HepG2 (cell line): Measurements from ENCODE around the gene NAXD. TPM values are rescaled to one million over a fixed set of nuclear protein-coding genes. Genes with fewer than 3 reads are reported as not detected.

Experiments used
- ATAC-seq: fragments of 200-7000 bp; cut with Tn5 transposase; 3 replicates; pipeline ENCODE4 v1.9.1; 2020; ENCODE audit warnings: mild to moderate bottlenecking, moderate library complexity
- BruUV-seq: library from RNA; stranded (reverse); fragments of 400-500 nt; replicated peaks from 2 replicates; lab custom pipeline; 2021; lab: Mats Ljungman, UMichigan
- CTCF ChIA-PET: fragments of 300-600 bp; formaldehyde crosslinking; extraction: SDS; loops from one replicate; lab custom pipeline; 2021; ENCODE audit warnings: low total read pairs, inconsistent platforms, low intra/inter-chr PET ratio; lab: Yijun Ruan, JAX
- POLR2A ChIA-PET: fragments of 350-600 bp; sonication (Branson Sonifier 250); formaldehyde crosslinking; loops from one replicate; lab custom pipeline; 2020; ENCODE audit warnings: antibody characterized with exemption, inconsistent platforms; lab: Yijun Ruan, JAX
- DNase-seq: peaks from one replicate; pipeline ENCODE4 v3.0.0-alpha.2; 2015; ENCODE audit warnings: low spot score
- FAIRE-seq: peaks from 3 replicates; lab custom pipeline; 2011; peaks lifted over from hg19 to GRCh38; lab: Jason Lieb, UNC
- H2AFZ ChIP-seq: one replicate; pipeline ENCODE4 v1.6.1; 2011; ENCODE audit warnings: low read length, inconsistent platforms
- H3K27ac ChIP-seq: fragments of 300-600 bp; 3 replicates; pipeline ENCODE4 v1.8.0; 2011; ENCODE audit warnings: mixed run types, mild to moderate bottlenecking, mixed read lengths, low read length, inconsistent platforms; ENCODE audit not compliant: insufficient read depth; ENCODE audit errors: extremely low read length
- H3K27me3 ChIP-seq, 2 experiments: fragments of 200-600 bp in 1 of 2; 2 replicates in 1 of 2; 3 replicates in 1 of 2; pipeline versions ENCODE4 v1.6.0 to v1.8.0; 2011; ENCODE audit warnings: low read length in 2 of 2, mild to moderate bottlenecking in 2 of 2, moderate library complexity in 2 of 2, inconsistent platforms in 1 of 2; ENCODE audit not compliant: insufficient read depth in 2 of 2, control insufficient read depth in 1 of 2
- H3K36me3 ChIP-seq, 2 experiments: fragments of 200-600 bp in 1 of 2; replicated peaks in 1 of 2; 2 replicates in 1 of 2; 3 replicates in 1 of 2; pipeline versions ENCODE4 v1.5.1 to v1.8.0; 2011; ENCODE audit warnings: low read length in 2 of 2, inconsistent platforms in 1 of 2; ENCODE audit not compliant: insufficient read depth in 2 of 2, control insufficient read depth in 1 of 2
- H3K4me1 ChIP-seq: 2 replicates; pipeline ENCODE4 v1.5.1; 2012; ENCODE audit warnings: low read length, inconsistent platforms; ENCODE audit not compliant: insufficient read depth
- H3K4me2 ChIP-seq: 2 replicates; pipeline ENCODE4 v1.6.0; 2011; ENCODE audit warnings: low read depth, low read length, inconsistent platforms
- H3K4me3 ChIP-seq, 3 experiments: fragments of 200-600 bp in 1 of 3; sonication (generic), shearing (Covaris generic) in 1 of 3; replicated peaks in 1 of 3; 2 replicates each; pipeline ENCODE4 v1.5.1; 2011 to 2016; ENCODE audit warnings: low read length in 3 of 3, inconsistent platforms in 2 of 3, low read depth in 2 of 3, mild to moderate bottlenecking in 2 of 3, control low read depth in 1 of 3, mixed read lengths in 1 of 3; ENCODE audit not compliant: insufficient read depth in 1 of 3
- H3K79me2 ChIP-seq: one replicate; pipeline ENCODE4 v1.6.1; 2011; ENCODE audit warnings: low read length, inconsistent platforms; ENCODE audit not compliant: insufficient read depth
- H3K9ac ChIP-seq: 2 replicates; pipeline ENCODE4 v1.6.0; 2011; ENCODE audit warnings: mild to moderate bottlenecking, low read depth, low read length, inconsistent platforms; ENCODE audit not compliant: insufficient read depth
- H3K9me3 ChIP-seq: 2 replicates; pipeline ENCODE4 v1.5.1; 2012; ENCODE audit warnings: mild to moderate bottlenecking, low read length
- H4K20me1 ChIP-seq: 2 replicates; pipeline ENCODE4 v1.6.0; 2011; ENCODE audit warnings: inconsistent platforms, mild to moderate bottlenecking, low read length, moderate library complexity; ENCODE audit not compliant: insufficient read depth
- BORCS8-MEF2B ChIP-seq: sonication (generic); formaldehyde crosslinking; IDR thresholded peaks from 2 replicates; pipeline ENCODE4 v1.8.0; 2022; ENCODE audit warnings: mild to moderate bottlenecking, missing genetic modification reagents
- CCAR2 ChIP-seq: fragments of 200-400 bp; formaldehyde crosslinking; optimal IDR thresholded peaks from 2 replicates; pipeline ENCODE3; 2018; ENCODE audit warnings: low read depth, mild to moderate bottlenecking, low read length, moderate library complexity
- HDAC1 ChIP-seq: sonication (generic); formaldehyde crosslinking; IDR thresholded peaks from 2 replicates; pipeline ENCODE4 v1.5.1; 2020; ENCODE audit warnings: mild to moderate bottlenecking, missing genetic modification reagents
- KLF11 ChIP-seq: IDR thresholded peaks from 2 replicates; pipeline ENCODE4 v1.6.1; 2016; ENCODE audit warnings: missing compliant biosample characterization
- NFATC3 ChIP-seq: sonication (generic); formaldehyde crosslinking; IDR thresholded peaks from 2 replicates; pipeline ENCODE4 v1.5.1; 2020; ENCODE audit warnings: mild to moderate bottlenecking, missing genetic modification reagents
- PHB2 ChIP-seq: fragments of 450-650 bp; IDR thresholded peaks from 2 replicates; pipeline ENCODE4 v1.6.1; 2018; ENCODE audit not compliant: partially characterized antibody
- POLR2G ChIP-seq: fragments of 200-400 bp; formaldehyde crosslinking; IDR thresholded peaks from 2 replicates; pipeline ENCODE4 v1.6.1; 2018; ENCODE audit warnings: mild to moderate bottlenecking, low read depth, low read length, moderate library complexity
- SATB2 ChIP-seq: sonication (generic); formaldehyde crosslinking; IDR thresholded peaks from 2 replicates; pipeline ENCODE4 v1.5.0; 2020; ENCODE audit warnings: missing genetic modification reagents
- SMAD9 ChIP-seq: sonication (generic); formaldehyde crosslinking; IDR thresholded peaks from 2 replicates; pipeline ENCODE4 v1.5.1; 2020; ENCODE audit warnings: mild to moderate bottlenecking, missing genetic modification reagents
- SP4 ChIP-seq: sonication (generic); formaldehyde crosslinking; IDR thresholded peaks from 2 replicates; pipeline ENCODE4 v1.8.1; 2023; ENCODE audit warnings: mild to moderate bottlenecking, missing genetic modification reagents
- STAG1 ChIP-seq: sonication (generic); formaldehyde crosslinking; IDR thresholded peaks from 2 replicates; pipeline ENCODE4 v1.4.0; 2020; ENCODE audit warnings: missing genetic modification reagents
- ZNF556 ChIP-seq: sonication (generic); formaldehyde crosslinking; IDR thresholded peaks from 2 replicates; pipeline ENCODE4 v1.4.0; 2020; ENCODE audit warnings: mild to moderate bottlenecking, missing genetic modification reagents, borderline replicate concordance
- WGBS: methylation state at CpG from one replicate; pipeline ENCODE4 v1.1.6; 2017; ENCODE audit warnings: low lambda C conversion rate; 5-methylcytosine and 5-hydroxymethylcytosine counted together
- in situ Hi-C: cut with HindIII; loops from 2 replicates; pipeline ENCODE4 v1.10.0; 2017; ENCODE audit warnings: low pct_unique_long_range_greater_than_20kb; ENCODE audit not compliant: extremely low pct_ligation_motif_present
- intact Hi-C: fragments of 100-400 bp; cut with micrococcal nuclease; formaldehyde crosslinking; loops from one replicate; pipeline ENCODE4 v1.10.0; 2022; ENCODE audit not compliant: unreplicated experiment
- polyA plus RNA-seq, 8 experiments: library from polyadenylated mRNA; depleted of rRNA in 3 of 8; stranded (reverse) in 7 of 8; unstranded in 1 of 8; fragments of >200 nt; fragmentation: Illumina TruSeq in 4 of 8; extraction: Trizol in 4 of 8; gene quantifications; 2 replicates each; pipeline versions ENCODE4 v1.2.1 to v1.2.3, GENCODE V29; 2011 to 2016; ENCODE audit warnings: low read depth in 4 of 8, missing spikeins in 1 of 8, mixed read lengths in 1 of 8; ENCODE audit not compliant: insufficient read depth in 1 of 8
- total RNA-seq, 5 experiments: library from RNA; depleted of rRNA; stranded (reverse); fragments of >200 nt; fragmentation: Illumina TruSeq; extraction: Trizol; gene quantifications; 2 replicates each; pipeline ENCODE4 v1.2.3, GENCODE V29; 2016; ENCODE audit warnings: low read depth in 1 of 5
- TF ChIP-seq, protein P1 (sequence below): sonication (generic); formaldehyde crosslinking; IDR thresholded peaks from 2 replicates; pipeline ENCODE4 v1.4.0; 2020; ENCODE audit warnings: missing genetic modification reagents
- TF ChIP-seq, protein P2 (sequence below): sonication (generic); formaldehyde crosslinking; conservative IDR thresholded peaks from 2 replicates; pipeline ENCODE4 v1.4.0; 2020; ENCODE audit warnings: missing genetic modification reagents
- TF ChIP-seq, protein P3 (sequence below): sonication (generic); formaldehyde crosslinking; IDR thresholded peaks from 2 replicates; pipeline ENCODE4 v1.5.1; 2020; ENCODE audit warnings: missing genetic modification reagents, mild to moderate bottlenecking, borderline replicate concordance
- TF ChIP-seq, protein P4 (sequence below): IDR thresholded peaks from 2 replicates; pipeline ENCODE4 v1.6.1; 2018; ENCODE audit warnings: missing genetic modification reagents, mild to moderate bottlenecking, missing compliant biosample characterization

NAXD gene
- total and polyA plus RNA-seq, 2 of the 13 experiments (the other 11 are each of a cell fraction or from before 2014, with no cell fraction given): 19.0 to 23.2 TPM

DNA sequence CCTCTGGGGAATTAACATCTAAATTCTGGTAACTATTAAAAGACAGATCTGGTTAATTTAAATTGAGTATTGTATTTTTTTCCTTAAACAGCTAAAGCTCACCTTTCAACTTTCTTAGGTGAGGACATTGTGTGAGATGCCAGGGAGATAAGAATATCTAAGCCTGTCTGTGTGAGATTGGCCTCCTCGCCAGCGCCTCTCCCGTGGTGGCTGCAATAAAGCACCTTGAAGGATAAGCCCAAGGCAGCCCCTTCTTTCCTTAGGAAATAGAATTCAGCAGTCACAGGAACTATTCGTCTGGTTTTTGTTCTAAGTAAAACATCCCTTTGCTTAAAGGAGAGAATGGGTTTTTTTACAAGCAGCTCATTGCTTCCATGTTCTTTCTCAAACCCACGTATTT, 24.6 kb downstream of the NAXD start:
- H3K27me3 ChIP-seq: no peaks in the 10 kb centered on the region
- no peak overlapping the region for H2AFZ ChIP-seq
- peaks cover 26 to 85% of the 10 kb centered on the region in 2 experiments for H3K36me3 ChIP-seq
- ChIA-PET POLR2A (no interaction called here), CTCF (no interaction called here)
- no TSS peak for BruUV-seq
- no peaks in the 10 kb centered on the region for H3K4me1 ChIP-seq
- DNase-seq (no peak), ATAC-seq (no peak), FAIRE-seq (no peak)
- in situ Hi-C loops: no loop called here
- no peak overlapping the region for H3K27ac ChIP-seq
- H3K4me2 ChIP-seq: no peak overlapping the region
- no peak overlapping the region for H3K9ac ChIP-seq
- WGBS: 89% methylated on average over 5 of the region's 5 CpGs
- intact Hi-C loops: no loop called here
- H3K79me2 ChIP-seq: no peaks in the 10 kb centered on the region
- H3K9me3 ChIP-seq: no peaks in the 10 kb centered on the region
- H4K20me1 ChIP-seq: peaks cover 4% of the 10 kb centered on the region
- H3K4me3 ChIP-seq: no peak overlapping the region
- no peak for TF ChIP-seq STAG1 (CRISPR knock-in tag)
- TF ChIP-seq SMAD9 (CRISPR knock-in tag): no peak
- TF ChIP-seq, protein P1, sequence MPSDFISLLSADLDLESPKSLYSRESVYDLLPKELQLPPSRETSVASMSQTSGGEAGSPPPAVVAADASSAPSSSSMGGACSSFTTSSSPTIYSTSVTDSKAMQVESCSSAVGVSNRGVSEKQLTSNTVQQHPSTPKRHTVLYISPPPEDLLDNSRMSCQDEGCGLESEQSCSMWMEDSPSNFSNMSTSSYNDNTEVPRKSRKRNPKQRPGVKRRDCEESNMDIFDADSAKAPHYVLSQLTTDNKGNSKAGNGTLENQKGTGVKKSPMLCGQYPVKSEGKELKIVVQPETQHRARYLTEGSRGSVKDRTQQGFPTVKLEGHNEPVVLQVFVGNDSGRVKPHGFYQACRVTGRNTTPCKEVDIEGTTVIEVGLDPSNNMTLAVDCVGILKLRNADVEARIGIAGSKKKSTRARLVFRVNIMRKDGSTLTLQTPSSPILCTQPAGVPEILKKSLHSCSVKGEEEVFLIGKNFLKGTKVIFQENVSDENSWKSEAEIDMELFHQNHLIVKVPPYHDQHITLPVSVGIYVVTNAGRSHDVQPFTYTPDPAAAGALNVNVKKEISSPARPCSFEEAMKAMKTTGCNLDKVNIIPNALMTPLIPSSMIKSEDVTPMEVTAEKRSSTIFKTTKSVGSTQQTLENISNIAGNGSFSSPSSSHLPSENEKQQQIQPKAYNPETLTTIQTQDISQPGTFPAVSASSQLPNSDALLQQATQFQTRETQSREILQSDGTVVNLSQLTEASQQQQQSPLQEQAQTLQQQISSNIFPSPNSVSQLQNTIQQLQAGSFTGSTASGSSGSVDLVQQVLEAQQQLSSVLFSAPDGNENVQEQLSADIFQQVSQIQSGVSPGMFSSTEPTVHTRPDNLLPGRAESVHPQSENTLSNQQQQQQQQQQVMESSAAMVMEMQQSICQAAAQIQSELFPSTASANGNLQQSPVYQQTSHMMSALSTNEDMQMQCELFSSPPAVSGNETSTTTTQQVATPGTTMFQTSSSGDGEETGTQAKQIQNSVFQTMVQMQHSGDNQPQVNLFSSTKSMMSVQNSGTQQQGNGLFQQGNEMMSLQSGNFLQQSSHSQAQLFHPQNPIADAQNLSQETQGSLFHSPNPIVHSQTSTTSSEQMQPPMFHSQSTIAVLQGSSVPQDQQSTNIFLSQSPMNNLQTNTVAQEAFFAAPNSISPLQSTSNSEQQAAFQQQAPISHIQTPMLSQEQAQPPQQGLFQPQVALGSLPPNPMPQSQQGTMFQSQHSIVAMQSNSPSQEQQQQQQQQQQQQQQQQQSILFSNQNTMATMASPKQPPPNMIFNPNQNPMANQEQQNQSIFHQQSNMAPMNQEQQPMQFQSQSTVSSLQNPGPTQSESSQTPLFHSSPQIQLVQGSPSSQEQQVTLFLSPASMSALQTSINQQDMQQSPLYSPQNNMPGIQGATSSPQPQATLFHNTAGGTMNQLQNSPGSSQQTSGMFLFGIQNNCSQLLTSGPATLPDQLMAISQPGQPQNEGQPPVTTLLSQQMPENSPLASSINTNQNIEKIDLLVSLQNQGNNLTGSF (CRISPR knock-in tag): no peak
- TF ChIP-seq, protein P2, sequence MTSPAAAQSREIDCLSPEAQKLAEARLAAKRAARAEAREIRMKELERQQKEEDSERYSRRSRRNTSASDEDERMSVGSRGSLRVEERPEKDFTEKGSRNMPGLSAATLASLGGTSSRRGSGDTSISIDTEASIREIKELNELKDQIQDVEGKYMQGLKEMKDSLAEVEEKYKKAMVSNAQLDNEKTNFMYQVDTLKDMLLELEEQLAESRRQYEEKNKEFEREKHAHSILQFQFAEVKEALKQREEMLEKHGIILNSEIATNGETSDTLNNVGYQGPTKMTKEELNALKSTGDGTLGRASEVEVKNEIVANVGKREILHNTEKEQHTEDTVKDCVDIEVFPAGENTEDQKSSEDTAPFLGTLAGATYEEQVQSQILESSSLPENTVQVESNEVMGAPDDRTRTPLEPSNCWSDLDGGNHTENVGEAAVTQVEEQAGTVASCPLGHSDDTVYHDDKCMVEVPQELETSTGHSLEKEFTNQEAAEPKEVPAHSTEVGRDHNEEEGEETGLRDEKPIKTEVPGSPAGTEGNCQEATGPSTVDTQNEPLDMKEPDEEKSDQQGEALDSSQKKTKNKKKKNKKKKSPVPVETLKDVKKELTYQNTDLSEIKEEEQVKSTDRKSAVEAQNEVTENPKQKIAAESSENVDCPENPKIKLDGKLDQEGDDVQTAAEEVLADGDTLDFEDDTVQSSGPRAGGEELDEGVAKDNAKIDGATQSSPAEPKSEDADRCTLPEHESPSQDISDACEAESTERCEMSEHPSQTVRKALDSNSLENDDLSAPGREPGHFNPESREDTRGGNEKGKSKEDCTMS (CRISPR knock-in tag): no peak
- no peak for TF ChIP-seq POLR2G
- TF ChIP-seq NFATC3 (CRISPR knock-in tag): no peak
- no peak for TF ChIP-seq CCAR2
- no peak for TF ChIP-seq PHB2
- no peak for TF ChIP-seq ZNF556
- TF ChIP-seq, protein P3, sequence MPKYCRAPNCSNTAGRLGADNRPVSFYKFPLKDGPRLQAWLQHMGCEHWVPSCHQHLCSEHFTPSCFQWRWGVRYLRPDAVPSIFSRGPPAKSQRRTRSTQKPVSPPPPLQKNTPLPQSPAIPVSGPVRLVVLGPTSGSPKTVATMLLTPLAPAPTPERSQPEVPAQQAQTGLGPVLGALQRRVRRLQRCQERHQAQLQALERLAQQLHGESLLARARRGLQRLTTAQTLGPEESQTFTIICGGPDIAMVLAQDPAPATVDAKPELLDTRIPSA (CRISPR knock-in tag): no peak
- no peak for TF ChIP-seq KLF11 (CRISPR knock-in tag)
- no peak for TF ChIP-seq BORCS8-MEF2B (CRISPR knock-in tag)
- no peak for TF ChIP-seq SATB2 (CRISPR knock-in tag)
- TF ChIP-seq HDAC1: no peak
- TF ChIP-seq, protein P4, sequence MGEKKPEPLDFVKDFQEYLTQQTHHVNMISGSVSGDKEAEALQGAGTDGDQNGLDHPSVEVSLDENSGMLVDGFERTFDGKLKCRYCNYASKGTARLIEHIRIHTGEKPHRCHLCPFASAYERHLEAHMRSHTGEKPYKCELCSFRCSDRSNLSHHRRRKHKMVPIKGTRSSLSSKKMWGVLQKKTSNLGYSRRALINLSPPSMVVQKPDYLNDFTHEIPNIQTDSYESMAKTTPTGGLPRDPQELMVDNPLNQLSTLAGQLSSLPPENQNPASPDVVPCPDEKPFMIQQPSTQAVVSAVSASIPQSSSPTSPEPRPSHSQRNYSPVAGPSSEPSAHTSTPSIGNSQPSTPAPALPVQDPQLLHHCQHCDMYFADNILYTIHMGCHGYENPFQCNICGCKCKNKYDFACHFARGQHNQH (CRISPR knock-in tag): no peak
- TF ChIP-seq SP4: no peak
